CD8-positive, alpha-beta memory T cell (primary cell): ENCODE data around the gene BAG1. TPM values are rescaled to one million over a fixed set of nuclear protein-coding genes. Genes with fewer than 3 reads are reported as not detected.

Source experiments
- CTCF ChIA-PET: fragments of 350-600 bp; sonication (Branson Sonifier 250); formaldehyde crosslinking; loops from one replicate; lab custom pipeline; 2021; ENCODE audit warnings: antibody characterized with exemption; lab: Charles Lee
- POLR2A ChIA-PET: fragments of 350-600 bp; sonication (Branson Sonifier 250); formaldehyde crosslinking; loops from one replicate; lab custom pipeline; 2021; ENCODE audit warnings: antibody characterized with exemption; lab: Charles Lee
- DNase-seq, 5 donors: peaks; one replicate each; pipeline versions ENCODE4 v3.0.0 to v3.0.0-alpha.2; 2020 to 2022; ENCODE audit warnings: mixed read lengths in 1 of 5
- H3K27ac ChIP-seq: one replicate; pipeline ENCODE4 v1.7.0; 2013; ENCODE audit warnings: low read depth, mild to moderate bottlenecking, low read length, moderate library complexity
- H3K27me3 ChIP-seq: 2 replicates; pipeline ENCODE4 v1.7.0; 2013; ENCODE audit warnings: low read length, mild to moderate bottlenecking; ENCODE audit not compliant: insufficient read depth, poor library complexity, severe bottlenecking
- H3K36me3 ChIP-seq: 2 replicates; pipeline ENCODE4 v1.7.0; 2013; ENCODE audit warnings: mild to moderate bottlenecking, low read length, moderate library complexity; ENCODE audit not compliant: insufficient read depth
- H3K4me1 ChIP-seq: 2 replicates; pipeline ENCODE4 v1.7.0; 2013; ENCODE audit warnings: mild to moderate bottlenecking, low read length, moderate library complexity; ENCODE audit not compliant: insufficient read depth
- H3K4me3 ChIP-seq: 2 replicates; pipeline ENCODE4 v1.7.0; 2013; ENCODE audit warnings: mild to moderate bottlenecking, low read length
- H3K9me3 ChIP-seq: 2 replicates; pipeline ENCODE4 v1.7.0; 2013; ENCODE audit warnings: mild to moderate bottlenecking, low read length
- H3K27ac Mint-ChIP-seq, 8 donors: one replicate each; pipeline ENCODE4 v1.8.0; 2020 to 2021; ENCODE audit warnings: mixed read lengths in 8 of 8, mild to moderate bottlenecking in 6 of 8, inconsistent platforms in 3 of 8, moderate library complexity in 3 of 8
- H3K27me3 Mint-ChIP-seq, 2 donors: one replicate each; pipeline ENCODE4 v1.8.0; 2020 to 2021; ENCODE audit warnings: mixed read lengths in 2 of 2, mild to moderate bottlenecking in 1 of 2, moderate library complexity in 1 of 2
- H3K36me3 Mint-ChIP-seq, 3 donors: one replicate each; pipeline ENCODE4 v1.8.0; 2020 to 2021; ENCODE audit warnings: mixed read lengths in 3 of 3, inconsistent platforms in 1 of 3, mild to moderate bottlenecking in 1 of 3
- H3K4me1 Mint-ChIP-seq, 3 donors: one replicate each; pipeline ENCODE4 v1.8.0; 2020 to 2021; ENCODE audit warnings: mixed read lengths in 3 of 3, inconsistent platforms in 1 of 3, mild to moderate bottlenecking in 1 of 3
- H3K4me3 Mint-ChIP-seq, 7 donors: one replicate each; pipeline ENCODE4 v1.8.0; 2020 to 2021; ENCODE audit warnings: mixed read lengths in 7 of 7, mild to moderate bottlenecking in 6 of 7, moderate library complexity in 4 of 7, inconsistent platforms in 2 of 7
- H3K9me3 Mint-ChIP-seq, 5 donors: one replicate each; pipeline ENCODE4 v1.8.0; 2020 to 2022; ENCODE audit warnings: mixed read lengths in 5 of 5, mild to moderate bottlenecking in 3 of 5, moderate library complexity in 2 of 5, inconsistent platforms in 1 of 5
- polyA plus RNA-seq: library from polyadenylated mRNA; unstranded; fragments of 300-500 nt; fragmentation: Illumina TruSeq; gene quantifications from one replicate; pipeline ENCODE4 v1.2.3, GENCODE V29; 2021
- total RNA-seq, 2 experiments: library from RNA; stranded (reverse); gene quantifications; one replicate each; pipeline ENCODE4 v1.2.3, GENCODE V29; 2021

BAG1 gene
- total and polyA plus RNA-seq, 3 experiments from 2014 or later: 70.6 to 91.5 (median 83.6) TPM

DNA sequence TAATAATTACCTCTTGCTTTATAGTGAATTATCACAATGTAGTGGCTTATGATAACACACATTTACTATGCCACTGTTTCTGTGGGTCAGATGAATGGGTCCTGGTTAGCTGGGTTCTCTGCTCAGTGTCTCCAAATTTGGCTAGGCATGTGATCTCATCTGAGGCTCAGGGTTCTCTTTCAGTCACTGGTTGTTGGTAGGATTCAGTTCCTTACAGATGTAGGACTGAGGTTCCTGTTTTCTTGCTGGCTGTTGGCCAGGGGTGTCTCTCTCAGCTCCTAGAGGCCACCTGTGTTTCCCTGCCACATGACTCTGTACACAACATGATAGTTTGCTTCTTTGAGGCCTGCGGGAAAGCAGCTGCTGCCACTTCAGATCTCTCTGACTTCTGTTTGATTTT, 32.9 kb upstream of the BAG1 start:
- peak overlapping the region in 5 of 7 donors; percentile 7 to 64 (median 28) for H3K4me3 Mint-ChIP-seq
- peak overlapping the region; percentile 6 to 83 (median 76) for H3K27ac Mint-ChIP-seq
- peaks cover 15 to 90% (median 24%) of the 10 kb centered on the region in 3 donors for H3K36me3 Mint-ChIP-seq
- peaks cover 30% of the 10 kb centered on the region for H3K36me3 ChIP-seq
- H3K9me3 Mint-ChIP-seq: no peaks in the 10 kb centered on the region
- peaks cover 71 to 88% (median 81%) of the 10 kb centered on the region in 3 donors for H3K4me1 Mint-ChIP-seq
- no peaks in the 10 kb centered on the region for H3K27me3 ChIP-seq
- no peak overlapping the region for H3K27ac ChIP-seq
- peak overlapping the region; percentile 32 for H3K4me3 ChIP-seq
- H3K27me3 Mint-ChIP-seq: no peaks in the 10 kb centered on the region
- H3K4me1 ChIP-seq: peaks cover 62% of the 10 kb centered on the region
- H3K9me3 ChIP-seq: no peaks in the 10 kb centered on the region
- DNase-seq: no peak
- POLR2A ChIA-PET: no interaction called here
- CTCF ChIA-PET: interaction anchor here (1.2 kb wide), 2 partner anchors 11 to 169 kb away, joined by 3 to 5 read pairs; no protein-coding TSS in a partner anchor

DNA sequence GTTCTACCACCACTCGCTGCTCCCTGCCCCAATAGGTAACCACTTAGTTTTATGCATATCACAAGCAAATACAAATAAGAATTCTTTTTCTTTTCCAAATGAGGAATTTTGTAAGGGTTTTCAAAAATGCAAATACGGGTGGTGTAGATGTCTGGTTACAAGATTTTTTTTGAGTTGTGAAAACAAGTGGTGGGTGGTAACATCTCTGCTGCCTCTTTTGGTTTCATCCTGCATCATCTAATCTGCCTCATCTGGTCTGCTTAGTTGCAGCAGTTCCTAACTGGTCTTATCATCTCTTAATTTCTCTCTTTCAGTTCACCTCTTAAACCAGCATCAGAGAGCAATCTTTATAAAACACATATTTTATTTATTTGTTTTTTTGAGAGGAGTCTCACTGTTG, 31.1 kb upstream of the BAG1 start:
- Histone ChIP-seq H3K9me3 (no peaks in the 10 kb centered on the region), H3K27me3 (no peaks in the 10 kb centered on the region), H3K36me3 (peaks cover 30% of the 10 kb centered on the region), H3K4me3 (no peak overlapping the region), H3K27ac (no peak overlapping the region), H3K4me1 (peaks cover 79% of the 10 kb centered on the region)
- Mint-ChIP-seq H3K9me3 (no peaks in the 10 kb centered on the region), H3K4me3 (peak overlapping the region in 2 of 7 donors; percentile 23 to 36), H3K4me1 (peaks cover 81 to 99% (median 98%) of the 10 kb centered on the region in 3 donors), H3K27ac (peak overlapping the region in 5 of 8 donors; percentile 7 to 58 (median 52)), H3K36me3 (peaks cover 14 to 88% (median 24%) of the 10 kb centered on the region in 3 donors), H3K27me3 (peaks cover 0 to under 1% of the 10 kb centered on the region in 2 donors)
- POLR2A ChIA-PET: no interaction called here
- no peak for DNase-seq
- CTCF ChIA-PET: no interaction called here

GRCh38 chr9:33294670-33295432, 30.3 kb upstream of the BAG1 start:
- Histone ChIP-seq H3K36me3 (peaks cover 28% of the 10 kb centered on the region), H3K27me3 (no peaks in the 10 kb centered on the region), H3K4me1 (peaks cover 79% of the 10 kb centered on the region), H3K9me3 (no peaks in the 10 kb centered on the region), H3K4me3 (no peak overlapping the region), H3K27ac (no peak overlapping the region)
- H3K27ac Mint-ChIP-seq: peak overlapping the region in 7 of 8 donors; percentile 0 to 66 (median 44)
- H3K4me1 Mint-ChIP-seq: peaks cover 82 to 96% (median 95%) of the 10 kb centered on the region in 3 donors
- peaks cover 0 to 4% of the 10 kb centered on the region in 2 donors for H3K27me3 Mint-ChIP-seq
- H3K36me3 Mint-ChIP-seq: peaks cover 11 to 87% (median 24%) of the 10 kb centered on the region in 3 donors
- ChIA-PET POLR2A (no interaction called here), CTCF (no interaction called here)
- DNase-seq: no peak
- no peaks in the 10 kb centered on the region for H3K9me3 Mint-ChIP-seq
- peak overlapping the region in 3 of 7 donors; percentile 4 to 53 (median 36) for H3K4me3 Mint-ChIP-seq

GRCh38 chr9:33293782-33294181, 29.3 kb upstream of the BAG1 start:
- peak overlapping the region in 1 of 7 donors; percentile 10 for H3K4me3 Mint-ChIP-seq
- DNase-seq: no peak
- CTCF ChIA-PET: no interaction called here
- peak overlapping the region in 5 of 8 donors; percentile 57 to 100 (median 75) for H3K27ac Mint-ChIP-seq
- POLR2A ChIA-PET: no interaction called here
- H3K36me3 Mint-ChIP-seq: peaks cover 11 to 77% (median 24%) of the 10 kb centered on the region in 3 donors
- Histone ChIP-seq H3K36me3 (peaks cover 23% of the 10 kb centered on the region), H3K4me3 (no peak overlapping the region), H3K4me1 (peaks cover 77% of the 10 kb centered on the region), H3K27me3 (no peaks in the 10 kb centered on the region), H3K27ac (no peak overlapping the region), H3K9me3 (no peaks in the 10 kb centered on the region)
- H3K4me1 Mint-ChIP-seq: peaks cover 73 to 89% (median 85%) of the 10 kb centered on the region in 3 donors
- peaks cover 0 to 4% of the 10 kb centered on the region in 2 donors for H3K27me3 Mint-ChIP-seq
- no peaks in the 10 kb centered on the region for H3K9me3 Mint-ChIP-seq

DNA sequence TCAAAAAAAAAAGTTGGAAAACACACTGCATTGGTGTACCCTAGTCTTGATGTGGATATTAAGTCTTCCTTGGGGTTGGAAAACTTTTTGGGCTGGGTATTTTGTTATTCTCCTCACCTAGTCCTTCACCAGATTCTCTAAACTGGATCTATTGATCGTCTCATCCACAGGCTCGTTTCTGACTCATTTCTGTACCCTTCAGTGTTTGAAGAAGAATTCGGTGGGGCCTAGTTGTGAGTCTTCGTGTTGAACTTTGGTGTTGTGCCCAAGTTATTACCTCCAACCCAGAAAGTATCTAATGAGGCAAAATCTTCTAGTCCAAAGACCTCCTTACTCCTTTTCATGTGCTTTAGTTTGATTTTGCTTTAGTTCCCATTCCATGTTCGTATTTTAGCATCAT, 27.4 kb upstream of the BAG1 start:
- H3K4me1 ChIP-seq: peaks cover 65% of the 10 kb centered on the region
- Mint-ChIP-seq H3K4me1 (peaks cover 61 to 79% (median 76%) of the 10 kb centered on the region in 3 donors), H3K27me3 (peaks cover 0 to 4% of the 10 kb centered on the region in 2 donors), H3K4me3 (peak overlapping the region; percentile 28 to 97 (median 94)), H3K27ac (peak overlapping the region; percentile 44 to 100 (median 100)), H3K36me3 (peaks cover 11 to 58% (median 17%) of the 10 kb centered on the region in 3 donors), H3K9me3 (no peaks in the 10 kb centered on the region)
- POLR2A ChIA-PET: interaction anchor here (0.7 kb wide), 1 partner anchor 238 kb away, joined by 3 read pairs; no protein-coding TSS in a partner anchor
- no peak for DNase-seq
- H3K9me3 ChIP-seq: no peaks in the 10 kb centered on the region
- CTCF ChIA-PET: no interaction called here
- peaks cover 23% of the 10 kb centered on the region for H3K36me3 ChIP-seq
- no peak overlapping the region for H3K4me3 ChIP-seq
- H3K27ac ChIP-seq: no peak overlapping the region
- no peaks in the 10 kb centered on the region for H3K27me3 ChIP-seq

DNA sequence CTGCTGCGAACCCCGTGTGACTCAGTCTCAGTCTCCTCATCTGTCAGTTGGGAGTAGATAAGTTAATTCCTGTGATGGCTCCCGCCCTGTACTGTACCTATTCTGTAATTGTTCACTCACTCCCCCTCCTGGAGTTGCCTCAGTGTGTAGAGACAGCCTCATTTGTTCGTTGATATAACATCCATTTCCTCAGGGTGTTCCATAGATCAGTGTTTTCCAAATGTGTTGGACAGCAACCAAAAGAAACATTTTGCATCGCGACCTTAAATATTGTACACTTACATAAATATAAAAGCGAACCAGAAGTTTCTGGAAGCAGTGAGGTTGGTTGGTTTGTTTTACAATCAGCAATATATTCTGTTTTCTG, 26.5 kb upstream of the BAG1 start:
- peak overlapping the region; percentile 88 to 97 (median 94) for H3K4me3 Mint-ChIP-seq
- H3K27me3 Mint-ChIP-seq: peaks cover 0 to 4% of the 10 kb centered on the region in 2 donors
- peaks cover 59% of the 10 kb centered on the region for H3K4me1 ChIP-seq
- peak overlapping the region; percentile 75 for H3K4me3 ChIP-seq
- no peaks in the 10 kb centered on the region for H3K9me3 Mint-ChIP-seq
- peak overlapping the region; percentile 99 for H3K27ac ChIP-seq
- no peak for DNase-seq
- H3K27ac Mint-ChIP-seq: peak overlapping the region; percentile 98 to 100 (median 100)
- H3K27me3 ChIP-seq: no peaks in the 10 kb centered on the region
- peaks cover 54 to 72% (median 69%) of the 10 kb centered on the region in 3 donors for H3K4me1 Mint-ChIP-seq
- ChIA-PET POLR2A (interaction anchor here (0.7 to 2.2 kb wide), 5 partner anchors 27 to 237 kb away, joined by 3 to 28 read pairs (median 8); partner anchors contain the start of genes AQP3, BAG1, CHMP5 and NOL6), CTCF (interaction anchor here (1.4 to 1.7 kb wide), 2 partner anchors 17 to 26 kb away, joined by 4 read pairs; no protein-coding TSS in a partner anchor)
- peaks cover 23% of the 10 kb centered on the region for H3K36me3 ChIP-seq
- no peaks in the 10 kb centered on the region for H3K9me3 ChIP-seq
- H3K36me3 Mint-ChIP-seq: peaks cover 8 to 52% (median 14%) of the 10 kb centered on the region in 3 donors

DNA sequence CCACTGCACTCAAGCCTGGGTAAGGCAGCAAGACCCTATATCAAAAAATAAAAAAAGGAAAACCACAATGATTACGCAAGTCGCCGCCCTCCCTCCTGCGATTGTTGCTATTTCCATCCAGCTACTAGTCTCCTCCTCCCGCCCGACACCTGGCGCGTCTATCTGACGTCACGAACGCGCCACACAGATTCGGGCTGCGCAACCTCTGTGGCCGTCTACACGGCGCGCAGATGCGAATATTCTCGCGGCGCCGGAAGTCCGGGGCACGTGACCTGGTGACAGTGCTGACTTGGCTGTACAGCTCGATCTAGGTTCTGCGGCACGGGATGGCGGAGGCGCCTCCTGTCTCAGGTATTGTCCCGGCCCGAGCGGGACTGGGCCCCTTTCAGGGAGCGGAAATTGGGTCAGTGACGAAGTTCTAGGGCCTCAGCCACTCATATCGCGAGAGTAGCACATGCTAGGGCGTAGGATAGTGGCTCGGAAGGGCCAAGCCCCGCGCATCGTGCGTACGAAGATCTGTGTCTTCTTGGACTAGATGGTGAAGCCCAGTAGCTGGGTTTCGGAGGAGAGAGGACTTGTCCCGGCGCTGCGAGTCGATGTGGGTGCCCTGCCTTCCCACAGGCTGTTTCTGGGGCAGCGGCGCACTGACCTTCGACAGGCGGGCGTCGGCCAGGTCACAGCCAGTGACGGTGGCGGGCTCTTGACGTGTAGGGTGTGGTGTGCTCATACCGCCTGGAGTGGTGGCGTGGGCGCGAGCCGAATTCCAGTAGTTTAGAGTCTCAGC, 25.9 kb upstream of the BAG1 start, which contains the start of gene NFX1:
Gene NFX1, plus strand, starts transcription at position 270 of the 784 bp plus-strand sequence. Its CDS starts 57 bp downstream, at position 327.
- Mint-ChIP-seq H3K27ac (peak within 1 kb of the TSS; percentile 98 to 100 (median 100)), H3K27me3 (peaks cover 0 to 4% of the 10 kb centered on the region in 2 donors), H3K36me3 (peaks cover 5 to 51% (median 12%) of the 10 kb centered on the region in 3 donors), H3K4me3 (peak within 1 kb of the TSS; percentile 88 to 97 (median 94)), H3K4me1 (peaks cover 51 to 67% (median 64%) of the 10 kb centered on the region in 3 donors), H3K9me3 (no peaks in the 10 kb centered on the region)
- Histone ChIP-seq H3K27ac (peak within 1 kb of the TSS; percentile 99), H3K4me1 (peaks cover 54% of the 10 kb centered on the region), H3K9me3 (no peaks in the 10 kb centered on the region), H3K4me3 (peak within 1 kb of the TSS; percentile 75), H3K36me3 (peaks cover 21% of the 10 kb centered on the region), H3K27me3 (no peaks in the 10 kb centered on the region)
- DNase-seq: peak; percentile 97 to 100 (median 99)
- CTCF ChIA-PET: interaction anchor here (0.6 to 1.7 kb wide), 11 partner anchors 10 to 223 kb away, joined by 3 to 4 read pairs (median 3); partner anchors contain the start of genes AQP3 and NOL6
- POLR2A ChIA-PET: interaction anchor here (0.6 to 2.2 kb wide), 15 partner anchors 8 to 674 kb away, joined by 3 to 28 read pairs (median 5); partner anchors contain the start of genes ANKRD18B, AQP3, B4GALT1 and BAG1
